Panc1 (cell line): ENCODE data around the gene LAYN. TPM values are rescaled to one million over a fixed set of nuclear protein-coding genes. Genes with fewer than 3 reads are reported as not detected.

Source experiments
- ATAC-seq: fragments of 200-7000 bp; cut with Tn5 transposase; 2 replicates; pipeline ENCODE4 v1.9.1; 2020; ENCODE audit warnings: mild to moderate bottlenecking, moderate library complexity
- BruUV-seq: library from RNA; stranded (reverse); fragments of 400-500 nt; replicated peaks from 2 replicates; lab custom pipeline; 2021; lab: Mats Ljungman, UMichigan
- CTCF ChIA-PET: fragments of 300-600 bp; sonication (Branson Sonifier 250); formaldehyde crosslinking; loops from one replicate; lab custom pipeline; 2022; ENCODE audit warnings: antibody characterized with exemption; lab: Charles Lee
- POLR2A ChIA-PET: fragments of 300-600 bp; sonication (Branson Sonifier 250); formaldehyde crosslinking; loops from one replicate; lab custom pipeline; 2022; ENCODE audit warnings: antibody characterized with exemption; lab: Charles Lee
- DNase-seq: peaks from one replicate; pipeline ENCODE4 v3.0.0-alpha.2; 2010; ENCODE audit warnings: low read depth, low spot score
- H3K27ac ChIP-seq: 2 replicates; pipeline ENCODE4 v1.5.1; 2011; ENCODE audit warnings: mild to moderate bottlenecking, low read length, inconsistent platforms
- H3K27me3 ChIP-seq: fragments of 200-500 bp; sonication (Bioruptor generic); 2 replicates; pipeline ENCODE4 v1.6.0; 2014; ENCODE audit warnings: low read length, inconsistent platforms; ENCODE audit not compliant: control insufficient read depth, insufficient read depth
- H3K36me3 ChIP-seq: fragments of 200-500 bp; sonication (Bioruptor generic); 2 replicates; pipeline ENCODE4 v1.5.1; 2014; ENCODE audit warnings: inconsistent platforms, mild to moderate bottlenecking, low read length, moderate library complexity; ENCODE audit not compliant: control insufficient read depth, insufficient read depth
- H3K4me1 ChIP-seq: 2 replicates; pipeline ENCODE4 v1.5.1; 2011; ENCODE audit warnings: inconsistent platforms, mild to moderate bottlenecking, low read length, moderate library complexity; ENCODE audit not compliant: control insufficient read depth, insufficient read depth
- H3K4me3 ChIP-seq, 2 experiments: 2 replicates each; pipeline ENCODE4 v1.5.1; 2011 to 2012; ENCODE audit warnings: low read depth in 2 of 2, low read length in 2 of 2, mild to moderate bottlenecking in 2 of 2, inconsistent platforms in 1 of 2, moderate library complexity in 1 of 2
- H3K9me3 ChIP-seq: fragments of 200-500 bp; sonication (Bioruptor generic); 2 replicates; pipeline ENCODE4 v1.5.1; 2014; ENCODE audit warnings: low read depth, mild to moderate bottlenecking, inconsistent platforms, low read length, moderate library complexity; ENCODE audit not compliant: control insufficient read depth, insufficient read depth
- CTCF ChIP-seq: fragments of 450-650 bp; IDR thresholded peaks from 2 replicates; pipeline ENCODE4 v1.5.1; 2017; ENCODE audit warnings: mild to moderate bottlenecking
- POLR2AphosphoS5 ChIP-seq: IDR thresholded peaks from 2 replicates; pipeline ENCODE4 v1.6.1; 2012; ENCODE audit warnings: mild to moderate bottlenecking, low read depth, low read length, moderate library complexity
- REST ChIP-seq, 2 experiments: IDR thresholded peaks; 2 replicates each; pipeline ENCODE4 v1.6.1; 2011 to 2012; ENCODE audit warnings: low read depth in 2 of 2, control low read depth in 1 of 2, low read length in 1 of 2, mild to moderate bottlenecking in 1 of 2, moderate library complexity in 1 of 2; ENCODE audit not compliant: insufficient read depth in 1 of 2
- SIN3A ChIP-seq: IDR thresholded peaks from 2 replicates; pipeline ENCODE4 v1.6.1; 2012; ENCODE audit warnings: low read depth, mild to moderate bottlenecking, low read length, moderate library complexity, borderline replicate concordance; ENCODE audit not compliant: insufficient read depth
- TCF7L2 ChIP-seq: IDR thresholded peaks from 2 replicates; pipeline ENCODE4 v1.6.1; 2011; ENCODE audit warnings: mild to moderate bottlenecking, low read depth, low read length, inconsistent platforms
- in situ Hi-C: cut with HindIII; loops from 2 replicates; pipeline ENCODE4 v1.10.0; 2016; ENCODE audit warnings: low sequenced_read_pairs, low pct_unique_long_range_greater_than_20kb
- intact Hi-C: fragments of 100-400 bp; cut with micrococcal nuclease; formaldehyde crosslinking; loops from one replicate; pipeline ENCODE4 v1.10.0; 2022; ENCODE audit not compliant: unreplicated experiment
- total RNA-seq: library from RNA; stranded (reverse); gene quantifications from one replicate; pipeline ENCODE4 v1.2.1, GENCODE V29; 2021; ENCODE audit not compliant: unreplicated experiment

Gene LAYN
- total RNA-seq, 1 experiment from 2014 or later, result 3.6 TPM

GRCh38 chr11:111523343-111523742 is 17.2 kb upstream of the LAYN start:
- in situ Hi-C loops, result no loop called here

GRCh38 chr11:111524056-111524455 is 16.5 kb upstream of the LAYN start:
- in situ Hi-C loops, result no loop called here
- no peaks in the 10 kb centered on the region for H3K9me3 ChIP-seq
- peaks cover 4% of the 10 kb centered on the region; the same call in 1 of the 2 replicates for H3K27me3 ChIP-seq
- TF ChIP-seq CTCF, result no peak
- TF ChIP-seq SIN3A, result no peak
- no peak for TF ChIP-seq REST (IDR thresholded peaks at IDR 0.05; ENCODE audit: insufficient read depth in 1 of 2, low read depth in 2 of 2, low read length in 1 of 2)
- no peak for ATAC-seq
- no peak overlapping the region for H3K4me3 ChIP-seq
- no TSS peak for BruUV-seq
- intact Hi-C loops, result no loop called here
- POLR2A ChIA-PET, result no interaction called here
- no peaks in the 10 kb centered on the region for H3K4me1 ChIP-seq
- no peak for DNase-seq
- CTCF ChIA-PET, result interaction anchor here (0.6 kb wide), 1 partner anchor 43 kb away, joined by 3 read pairs; no protein-coding TSS in a partner anchor
- no peak overlapping the region for H3K27ac ChIP-seq
- no peaks in the 10 kb centered on the region for H3K36me3 ChIP-seq

More at GRCh38 chr11:111523343-111523742, 17.2 kb upstream of the LAYN start:
- H3K27ac ChIP-seq, result no peak overlapping the region
- H3K9me3 ChIP-seq, result no peaks in the 10 kb centered on the region
- ChIA-PET CTCF (no interaction called here), POLR2A (no interaction called here)
- no peak overlapping the region for H3K4me3 ChIP-seq
- H3K4me1 ChIP-seq, result no peaks in the 10 kb centered on the region
- peaks cover 4% of the 10 kb centered on the region; the same call in 1 of the 2 replicates for H3K27me3 ChIP-seq
- no peak for TF ChIP-seq REST (IDR thresholded peaks at IDR 0.05; ENCODE audit: insufficient read depth in 1 of 2, low read depth in 2 of 2, low read length in 1 of 2)
- TF ChIP-seq CTCF, result no peak
- no peak for TF ChIP-seq POLR2AphosphoS5
- TF ChIP-seq TCF7L2, result no peak
- no peak for TF ChIP-seq SIN3A
- ATAC-seq, result no peak
- BruUV-seq, result no TSS peak
- intact Hi-C loops, result no loop called here
- no peak for DNase-seq
- H3K36me3 ChIP-seq, result no peaks in the 10 kb centered on the region
